ENCODE data around the gene BROX. TPM values are rescaled to one million over a fixed set of nuclear protein-coding genes. Genes with fewer than 3 reads are reported as not detected.

BROX gene
- total RNA-seq, 1 experiment from 2014 or later: 49.8 TPM

GRCh38 chr1:222716393-222716792 is 4.0 kb downstream of the BROX start:
- in situ Hi-C loops (cut with HindIII; ENCODE audit: low pct_unique_long_range_greater_than_20kb, low sequenced_read_pairs): no loop called here

DNA sequence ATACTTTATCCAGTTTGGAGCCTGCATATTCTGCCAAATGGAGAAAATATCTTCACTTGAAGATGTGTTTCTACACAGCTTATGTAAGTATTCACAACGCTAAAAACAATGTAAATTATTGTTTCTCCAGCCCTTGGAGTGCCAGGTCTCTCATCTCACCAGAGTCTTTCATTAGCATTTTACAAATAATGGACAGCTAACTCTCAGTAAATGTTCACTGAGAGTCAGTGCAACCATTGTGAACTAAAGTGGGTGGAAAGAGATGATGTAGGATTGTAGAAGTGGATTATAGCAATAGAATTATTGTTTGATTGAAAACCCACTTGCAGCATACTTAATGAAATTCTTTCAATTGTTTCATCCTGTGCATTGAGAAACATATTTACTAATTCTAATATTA is 16.4 kb downstream of the BROX start:
- ChIA-PET CTCF (no interaction called here), POLR2A (no interaction called here)
- DNase-seq (ENCODE audit: low read depth, low spot score) (no peak), ATAC-seq (no peak)
- Histone ChIP-seq H3K36me3 (ENCODE audit: control insufficient read depth, insufficient read depth, low read length) (peaks cover 72% of the 10 kb centered on the region), H3K27ac (ENCODE audit: low read length) (no peak overlapping the region), H3K4me3 (ENCODE audit: low read depth in 2 of 2, low read length in 2 of 2) (no peak overlapping the region), H3K4me1 (ENCODE audit: control insufficient read depth, insufficient read depth, low read length) (no peaks in the 10 kb centered on the region), H3K9me3 (ENCODE audit: control insufficient read depth, insufficient read depth, low read depth, low read length) (no peaks in the 10 kb centered on the region), H3K27me3 (ENCODE audit: control insufficient read depth, insufficient read depth, low read length) (no peaks in the 10 kb centered on the region)
- no TSS peak for BruUV-seq (replicated peaks)
- intact Hi-C loops (cut with micrococcal nuclease; ENCODE audit: unreplicated experiment): no loop called here
- in situ Hi-C loops (cut with HindIII; ENCODE audit: low pct_unique_long_range_greater_than_20kb, low sequenced_read_pairs): loop anchor here (25.0 kb wide), 1 partner anchor 359 kb away; no protein-coding TSS in a partner anchor
- no peak for TF ChIP-seq POLR2AphosphoS5 (IDR thresholded peaks at IDR 0.05; ENCODE audit: low read depth, low read length)
- no peak for TF ChIP-seq SIN3A (IDR thresholded peaks at IDR 0.05; ENCODE audit: borderline replicate concordance, insufficient read depth, low read depth, low read length)
- TF ChIP-seq REST (IDR thresholded peaks at IDR 0.05; ENCODE audit: insufficient read depth in 1 of 2, low read depth in 2 of 2, low read length in 1 of 2): no peak
- TF ChIP-seq TCF7L2 (IDR thresholded peaks at IDR 0.05; ENCODE audit: low read depth, low read length): no peak
- TF ChIP-seq, protein P1, sequence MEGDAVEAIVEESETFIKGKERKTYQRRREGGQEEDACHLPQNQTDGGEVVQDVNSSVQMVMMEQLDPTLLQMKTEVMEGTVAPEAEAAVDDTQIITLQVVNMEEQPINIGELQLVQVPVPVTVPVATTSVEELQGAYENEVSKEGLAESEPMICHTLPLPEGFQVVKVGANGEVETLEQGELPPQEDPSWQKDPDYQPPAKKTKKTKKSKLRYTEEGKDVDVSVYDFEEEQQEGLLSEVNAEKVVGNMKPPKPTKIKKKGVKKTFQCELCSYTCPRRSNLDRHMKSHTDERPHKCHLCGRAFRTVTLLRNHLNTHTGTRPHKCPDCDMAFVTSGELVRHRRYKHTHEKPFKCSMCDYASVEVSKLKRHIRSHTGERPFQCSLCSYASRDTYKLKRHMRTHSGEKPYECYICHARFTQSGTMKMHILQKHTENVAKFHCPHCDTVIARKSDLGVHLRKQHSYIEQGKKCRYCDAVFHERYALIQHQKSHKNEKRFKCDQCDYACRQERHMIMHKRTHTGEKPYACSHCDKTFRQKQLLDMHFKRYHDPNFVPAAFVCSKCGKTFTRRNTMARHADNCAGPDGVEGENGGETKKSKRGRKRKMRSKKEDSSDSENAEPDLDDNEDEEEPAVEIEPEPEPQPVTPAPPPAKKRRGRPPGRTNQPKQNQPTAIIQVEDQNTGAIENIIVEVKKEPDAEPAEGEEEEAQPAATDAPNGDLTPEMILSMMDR (IDR thresholded peaks at IDR 0.05): no peak

More at GRCh38 chr1:222716393-222716792, 4.0 kb downstream of the BROX start:
- no peaks in the 10 kb centered on the region for H3K4me1 ChIP-seq (ENCODE audit: control insufficient read depth, insufficient read depth, low read length)
- no peak overlapping the region for H3K4me3 ChIP-seq (ENCODE audit: low read depth in 2 of 2, low read length in 2 of 2)
- BruUV-seq (replicated peaks): no TSS peak
- POLR2A ChIA-PET: no interaction called here
- intact Hi-C loops (cut with micrococcal nuclease; ENCODE audit: unreplicated experiment): no loop called here
- H3K9me3 ChIP-seq (ENCODE audit: control insufficient read depth, insufficient read depth, low read depth, low read length): no peaks in the 10 kb centered on the region
- peaks cover 40% of the 10 kb centered on the region for H3K36me3 ChIP-seq (ENCODE audit: control insufficient read depth, insufficient read depth, low read length)
- H3K27me3 ChIP-seq (ENCODE audit: control insufficient read depth, insufficient read depth, low read length): no peaks in the 10 kb centered on the region
- CTCF ChIA-PET: no interaction called here
- no peak for ATAC-seq
- DNase-seq (ENCODE audit: low read depth, low spot score): no peak
- TF ChIP-seq TCF7L2 (IDR thresholded peaks at IDR 0.05; ENCODE audit: low read depth, low read length) (no peak), REST (IDR thresholded peaks at IDR 0.05; ENCODE audit: insufficient read depth in 1 of 2, low read depth in 2 of 2, low read length in 1 of 2) (no peak), SIN3A (IDR thresholded peaks at IDR 0.05; ENCODE audit: borderline replicate concordance, insufficient read depth, low read depth, low read length) (no peak), POLR2AphosphoS5 (IDR thresholded peaks at IDR 0.05; ENCODE audit: low read depth, low read length) (no peak)
- TF ChIP-seq, protein P1 (IDR thresholded peaks at IDR 0.05): no peak
- H3K27ac ChIP-seq (ENCODE audit: low read length): no peak overlapping the region
